Gastrocnemius medialis (tissue), 4 donors: ENCODE results near the gene TTC3. TPM values are rescaled to one million over a fixed set of nuclear protein-coding genes. Genes with fewer than 3 reads are reported as not detected.
"Not testable (repeated sequence)": the region's sequence is repeated elsewhere in the genome, so short reads cannot be mapped to it uniquely, and the experiment has no call there.

Experiments used
- ATAC-seq, 2 donors: fragments of 150-250 bp; one replicate each; pipeline ENCODE4 v1.9.1; 2016
- DNase-seq, 2 donors: peaks; one replicate each; pipeline ENCODE4 v3.0.0-alpha.2; 2019
- H3K27ac ChIP-seq, 4 donors: fragments of 200-600 bp; sonication (generic); 1 replicate in 1 of 4; 2 replicates in 3 of 4; pipeline ENCODE4 v1.5.1; 2016 to 2018; ENCODE audit warnings: mild to moderate bottlenecking in 2 of 4, moderate library complexity in 1 of 4
- H3K27me3 ChIP-seq, 3 donors: fragments of 200-600 bp; sonication (generic) in 2 of 3; 1 replicate in 1 of 3; 2 replicates in 2 of 3; pipeline versions ENCODE4 v1.5.1 to v1.6.0; 2016 to 2019; ENCODE audit warnings: mild to moderate bottlenecking in 1 of 3, moderate library complexity in 1 of 3
- H3K36me3 ChIP-seq, 2 donors: fragments of 200-600 bp; sonication (generic) in 1 of 2; one replicate each; pipeline ENCODE4 v1.5.1; 2017 to 2018
- H3K4me1 ChIP-seq, 2 donors: fragments of 200-600 bp; sonication (generic) in 1 of 2; one replicate each; pipeline ENCODE4 v1.5.1; 2016 to 2017; ENCODE audit warnings: mild to moderate bottlenecking in 2 of 2
- H3K4me3 ChIP-seq, 4 donors: fragments of 200-600 bp; sonication (generic) in 3 of 4; 1 replicate in 1 of 4; 2 replicates in 3 of 4; pipeline ENCODE4 v1.5.1; 2016 to 2019; ENCODE audit warnings: mild to moderate bottlenecking in 2 of 4
- H3K9me3 ChIP-seq, 3 donors: fragments of 200-600 bp; sonication (generic) in 2 of 3; 1 replicate in 1 of 3; 2 replicates in 2 of 3; pipeline ENCODE4 v1.5.1; 2016 to 2019
- CTCF ChIP-seq, 5 experiments: fragments of 450-650 bp in 3 of 5; fragments of 200-600 bp in 2 of 5; sonication (generic) in 2 of 5; IDR thresholded peaks in 4 of 5; conservative IDR thresholded peaks in 1 of 5; 1 replicate in 4 of 5; 2 replicates in 1 of 5; pipeline ENCODE4 v1.5.1; 2016 to 2019; ENCODE audit warnings: antibody characterized with exemption in 5 of 5, mild to moderate bottlenecking in 3 of 5, moderate library complexity in 3 of 5
- POLR2A ChIP-seq, 2 donors: fragments of 450-650 bp; IDR thresholded peaks; one replicate each; pipeline ENCODE4 v1.6.1; 2017; ENCODE audit warnings: antibody characterized with exemption in 2 of 2, mild to moderate bottlenecking in 2 of 2, moderate library complexity in 2 of 2
- in situ Hi-C, 4 donors: fragments of 200-750 bp; cut with MboI; loops; one replicate each; pipeline versions ENCODE4 v1.15.0 to v1.8.0; 2017; ENCODE audit warnings: low sequenced_read_pairs in 4 of 4
- intact Hi-C: fragments of 100-400 bp; cut with DNase I; formaldehyde crosslinking; loops from one replicate; pipeline ENCODE4 v1.15.1; 2023; ENCODE audit warnings: low total_unique reads
- total RNA-seq, 4 donors: library from RNA; depleted of rRNA; stranded (reverse); fragments of >200 nt; gene quantifications; one replicate each; pipeline versions ENCODE4 v1.1.0 to v1.2.3, GENCODE V29; 2016

Gene TTC3
- total RNA-seq, 4 donors from 2014 or later: 39.5 to 71.6 (median 44.1) TPM

- no peak overlapping the region for H3K27ac ChIP-seq
- H3K36me3 ChIP-seq: peaks cover 0 to 12% of the 10 kb centered on the region in 2 donors
- DNase-seq: no peak
- in situ Hi-C loops (no loop called here), intact Hi-C loops (no loop called here)
- no peaks in the 10 kb centered on the region for H3K27me3 ChIP-seq
- no peak for ATAC-seq
- TF ChIP-seq CTCF (IDR thresholded peaks at IDR 0.05 in 4 of 5, conservative IDR thresholded peaks at IDR 0.05 in 1 of 5) (no peak), POLR2A (IDR thresholded peaks at IDR 0.05) (no peak)
- H3K4me3 ChIP-seq: no peak overlapping the region
- no peaks in the 10 kb centered on the region for H3K4me1 ChIP-seq
- H3K9me3 ChIP-seq: no peaks in the 10 kb centered on the region
Measured at GRCh38 chr21:37106998-37107397, 33.9 kb downstream of the TTC3 start.

- H3K27me3 ChIP-seq, intact Hi-C loops, DNase-seq, H3K9me3 ChIP-seq, H3K4me3 ChIP-seq, in situ Hi-C loops, H3K27ac ChIP-seq, ATAC-seq, H3K4me1 ChIP-seq: not testable (repeated sequence)
- peaks cover 0 to 12% of the 10 kb centered on the region in 2 donors for H3K36me3 ChIP-seq
Measured at GRCh38 chr21:37111029-37111428, 38.0 kb downstream of the TTC3 start.

- H3K4me1 ChIP-seq, in situ Hi-C loops, H3K36me3 ChIP-seq, H3K27ac ChIP-seq, H3K9me3 ChIP-seq, H3K27me3 ChIP-seq, intact Hi-C loops, H3K4me3 ChIP-seq, DNase-seq, ATAC-seq: not testable (repeated sequence)
Measured at GRCh38 chr21:37114301-37114700, 41.2 kb downstream of the TTC3 start.

- ATAC-seq, H3K4me3 ChIP-seq, H3K9me3 ChIP-seq, intact Hi-C loops, H3K27ac ChIP-seq, H3K4me1 ChIP-seq, H3K36me3 ChIP-seq, H3K27me3 ChIP-seq, DNase-seq, in situ Hi-C loops: not testable (repeated sequence)
Measured at GRCh38 chr21:37116459-37116858, 43.4 kb downstream of the TTC3 start.

- Histone ChIP-seq H3K27me3 (no peaks in the 10 kb centered on the region), H3K4me3 (no peak overlapping the region), H3K36me3 (no peaks in the 10 kb centered on the region), H3K9me3 (no peaks in the 10 kb centered on the region), H3K27ac (no peak overlapping the region), H3K4me1 (no peaks in the 10 kb centered on the region)
- intact Hi-C loops: no loop called here
- in situ Hi-C loops: no loop called here
- DNase-seq: no peak
- ATAC-seq: no peak
- TF ChIP-seq POLR2A (IDR thresholded peaks at IDR 0.05) (no peak), CTCF (IDR thresholded peaks at IDR 0.05 in 4 of 5, conservative IDR thresholded peaks at IDR 0.05 in 1 of 5) (no peak)
Measured at GRCh38 chr21:37117204-37117603, 44.1 kb downstream of the TTC3 start.

GRCh38 chr21:37118187-37118826 lies 45.3 kb downstream of the TTC3 start:
- Histone ChIP-seq H3K9me3 (no peaks in the 10 kb centered on the region), H3K4me1 (no peaks in the 10 kb centered on the region), H3K27me3 (no peaks in the 10 kb centered on the region), H3K4me3 (no peak overlapping the region), H3K36me3 (no peaks in the 10 kb centered on the region), H3K27ac (no peak overlapping the region)
- intact Hi-C loops: no loop called here
- ATAC-seq: no peak
- in situ Hi-C loops: no loop called here
- TF ChIP-seq CTCF (IDR thresholded peaks at IDR 0.05 in 4 of 5, conservative IDR thresholded peaks at IDR 0.05 in 1 of 5) (no peak), POLR2A (IDR thresholded peaks at IDR 0.05) (no peak)
- DNase-seq: no peak
